GM19467 (cell line): ENCODE measurements around the gene AHNAK.

Source experiments
- ATAC-seq: cut with Tn5 transposase; IDR thresholded peaks from one replicate; pipeline ENCODE4 v1.9.1; 2021; ENCODE audit warnings: mild to moderate bottlenecking, moderate library complexity; ENCODE audit not compliant: unreplicated experiment

The AHNAK gene

GRCh38 chr11:62435846-62436660 lies 110.6 kb downstream of the AHNAK start:
- ATAC-seq, result no peak

- no peak for ATAC-seq
Measured at GRCh38 chr11:62433904-62434276, 112.7 kb downstream of the AHNAK start.

- ATAC-seq, result no peak
Measured at GRCh38 chr11:62433141-62433903, 113.3 kb downstream of the AHNAK start.

DNA sequence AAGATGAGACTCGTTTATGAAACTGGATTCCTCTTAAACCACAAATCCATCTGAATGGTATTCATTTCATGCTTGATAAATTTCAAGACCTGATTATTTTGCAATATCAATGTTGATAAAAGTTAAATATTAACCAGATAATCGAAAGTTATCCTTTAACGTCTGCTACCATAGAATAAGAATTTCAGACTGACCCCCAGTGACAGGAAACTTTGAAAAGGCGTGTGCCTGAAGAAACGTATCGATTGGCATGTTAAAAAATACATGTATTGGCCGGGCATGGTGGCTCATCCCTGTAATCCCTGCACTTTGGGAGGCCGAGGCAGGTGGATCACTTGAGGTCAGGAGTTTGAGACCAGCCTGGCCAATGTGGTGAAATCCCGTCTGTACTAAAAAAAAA lies 113.9 kb downstream of the AHNAK start:
- no peak for ATAC-seq

GRCh38 chr11:62431171-62431901 lies 115.3 kb downstream of the AHNAK start:
- no peak for ATAC-seq

- ATAC-seq, result no peak
Measured at GRCh38 chr11:62430425-62430824, 116.2 kb downstream of the AHNAK start.

DNA sequence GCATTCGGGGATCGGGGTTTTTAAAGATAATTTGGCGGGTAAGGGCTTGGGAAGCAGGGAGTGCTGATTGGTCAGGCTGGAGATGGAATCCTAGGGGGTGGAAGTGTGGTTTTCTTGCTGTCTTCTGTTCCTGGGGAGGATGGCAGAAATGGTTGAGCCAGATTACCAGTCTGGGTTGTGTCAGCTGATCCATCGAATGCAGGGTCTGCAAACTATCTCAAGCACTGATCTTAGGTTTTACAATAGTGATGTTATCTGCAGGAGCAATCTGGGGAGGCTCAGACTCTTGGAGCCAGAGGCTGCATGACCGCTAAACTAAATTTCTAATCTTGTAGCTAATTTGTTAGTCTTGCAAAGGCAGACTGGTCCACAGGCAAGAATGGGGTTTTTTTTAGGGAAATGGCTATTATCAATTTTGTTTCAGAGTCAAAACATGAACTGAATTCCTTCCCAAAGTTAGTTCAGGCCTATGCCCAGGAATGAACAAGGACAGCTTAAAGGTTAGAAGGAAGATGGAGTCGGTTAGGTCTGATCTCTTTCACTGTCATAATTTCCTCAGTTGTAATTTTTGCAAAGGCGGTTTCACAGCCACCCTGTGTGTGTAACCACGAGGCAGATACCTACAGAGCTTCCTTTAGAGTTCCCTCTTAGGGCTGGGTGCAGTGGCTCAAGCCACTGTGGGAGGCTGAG lies 117.6 kb downstream of the AHNAK start:
- ATAC-seq, result no peak

- no peak for ATAC-seq
Measured at GRCh38 chr11:62427630-62428233, 118.9 kb downstream of the AHNAK start.

GRCh38 chr11:62423012-62423411 lies 123.6 kb downstream of the AHNAK start:
- no peak for ATAC-seq

DNA sequence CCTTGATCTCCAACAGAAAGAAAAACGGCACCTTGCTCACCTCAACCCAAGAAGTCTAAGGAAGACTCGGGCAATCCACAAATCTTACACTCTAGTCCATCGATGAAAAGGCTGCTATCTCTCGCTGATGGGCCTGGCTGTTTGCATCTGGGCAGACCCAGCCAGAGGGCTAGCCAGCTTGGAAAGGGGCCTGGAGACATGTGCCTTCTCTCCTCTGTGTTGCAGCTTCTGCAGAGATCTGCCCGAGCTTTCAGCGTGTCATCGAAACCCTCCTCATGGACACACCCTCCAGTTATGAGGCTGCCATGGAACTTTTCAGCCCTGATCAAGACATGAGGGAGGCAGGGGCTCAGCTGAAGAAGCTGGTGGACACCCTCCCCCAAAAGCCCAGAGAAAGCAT lies 124.6 kb downstream of the AHNAK start:
- no peak for ATAC-seq

DNA sequence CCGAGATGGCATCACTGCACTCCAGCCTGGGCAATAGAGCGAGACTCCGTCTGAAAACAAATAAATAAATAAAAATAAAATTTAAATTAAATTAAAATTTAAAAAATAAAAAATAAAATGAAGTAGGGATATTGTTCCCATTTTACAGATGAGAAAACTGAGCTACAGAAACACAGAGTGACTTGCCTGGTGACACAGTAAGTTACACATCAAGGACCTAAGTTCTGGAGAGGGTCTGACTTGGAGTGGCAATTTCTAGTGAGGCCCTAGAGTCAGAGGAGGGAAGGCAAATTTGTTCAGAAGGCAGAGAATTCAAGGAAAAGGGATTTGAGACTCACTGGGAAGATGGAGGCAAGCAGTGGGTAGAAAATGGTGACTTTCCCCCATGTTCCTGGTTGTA lies 125.7 kb downstream of the AHNAK start:
- ATAC-seq, result no peak

- ATAC-seq, result no peak
Measured at GRCh38 chr11:62419943-62420342, 126.7 kb downstream of the AHNAK start.

GRCh38 chr11:62419314-62419929 lies 127.2 kb downstream of the AHNAK start:
- ATAC-seq, result no peak

DNA sequence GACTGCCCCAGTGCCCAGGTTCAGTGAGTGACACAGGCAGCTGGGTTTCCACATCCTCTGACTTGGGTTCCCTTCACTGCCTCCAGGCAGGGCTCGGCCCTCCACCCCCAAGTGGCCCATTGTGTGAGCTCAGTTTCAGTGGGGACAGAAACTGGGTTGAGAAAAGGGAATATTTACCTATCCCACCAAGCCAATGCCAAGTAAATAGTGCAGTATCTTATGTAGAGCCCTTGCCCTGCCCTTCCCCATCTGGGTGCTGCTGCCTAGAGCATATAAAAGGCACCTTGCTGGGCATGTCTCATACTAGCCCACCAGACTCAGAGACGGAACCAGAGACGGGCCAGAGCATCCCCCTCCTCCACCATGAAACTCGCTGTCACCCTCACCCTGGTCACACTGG lies 127.9 kb downstream of the AHNAK start, which contains the start of gene SCGB1A1:
TSS of gene SCGB1A1 (plus strand) at position 301 of the 400 bp plus-strand sequence. CDS start at position 364, 63 bp downstream.
- ATAC-seq, result no peak

DNA sequence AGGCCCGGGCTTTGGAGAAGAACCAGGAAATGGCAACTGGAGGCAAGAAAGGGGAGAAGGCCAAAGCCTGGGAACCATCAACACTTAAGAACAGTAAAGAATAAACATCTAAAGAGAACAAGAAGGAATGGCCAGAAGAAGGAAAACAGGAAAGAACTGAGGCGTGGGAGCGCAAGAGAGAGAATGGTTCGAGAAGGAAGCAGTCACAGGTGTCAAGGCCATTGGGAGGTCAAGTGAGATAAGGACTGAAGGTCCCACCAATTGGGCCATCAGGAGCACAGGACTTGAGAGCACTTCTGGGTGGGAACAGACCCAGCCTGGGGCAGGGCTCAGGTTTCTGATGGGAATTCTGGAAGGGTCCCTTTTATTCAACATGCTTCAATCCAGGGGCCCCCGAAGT lies 128.5 kb downstream of the AHNAK start:
- no peak for ATAC-seq

- no peak for ATAC-seq
Measured at GRCh38 chr11:62416596-62416995, 130.0 kb downstream of the AHNAK start.

DNA sequence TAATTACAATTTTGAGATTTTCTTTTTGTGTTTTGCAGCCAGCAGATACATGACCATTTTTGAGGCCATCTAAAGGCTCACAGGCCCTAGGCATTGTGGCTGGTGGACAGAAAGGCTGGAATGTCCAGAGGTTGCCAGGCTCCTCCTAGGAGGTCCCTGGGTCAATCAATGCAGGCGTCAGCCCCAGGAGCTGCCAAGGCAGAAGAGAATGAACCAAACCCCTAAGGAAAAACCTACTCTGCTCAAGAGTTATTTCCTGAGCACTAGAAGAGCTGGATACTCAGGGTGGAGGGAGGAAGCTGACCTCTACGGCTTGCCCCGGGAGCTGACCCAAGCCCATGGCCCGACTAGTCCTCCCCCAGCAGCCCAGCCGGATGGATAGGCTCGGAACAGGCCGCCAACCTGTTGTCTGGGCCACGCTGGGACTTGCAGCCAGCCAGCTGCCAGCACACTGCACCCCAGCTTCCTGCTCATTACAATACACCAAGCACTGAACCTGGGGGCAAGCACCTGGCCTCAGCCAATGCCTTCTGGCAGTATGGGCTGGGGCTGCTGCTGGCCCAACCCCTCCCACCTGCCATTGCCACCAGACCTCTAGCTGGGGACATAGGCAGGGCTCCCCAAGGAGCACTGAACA lies 133.4 kb downstream of the AHNAK start:
- ATAC-seq, result no peak

- ATAC-seq, result no peak
Measured at GRCh38 chr11:62411524-62411923, 135.1 kb downstream of the AHNAK start.

DNA sequence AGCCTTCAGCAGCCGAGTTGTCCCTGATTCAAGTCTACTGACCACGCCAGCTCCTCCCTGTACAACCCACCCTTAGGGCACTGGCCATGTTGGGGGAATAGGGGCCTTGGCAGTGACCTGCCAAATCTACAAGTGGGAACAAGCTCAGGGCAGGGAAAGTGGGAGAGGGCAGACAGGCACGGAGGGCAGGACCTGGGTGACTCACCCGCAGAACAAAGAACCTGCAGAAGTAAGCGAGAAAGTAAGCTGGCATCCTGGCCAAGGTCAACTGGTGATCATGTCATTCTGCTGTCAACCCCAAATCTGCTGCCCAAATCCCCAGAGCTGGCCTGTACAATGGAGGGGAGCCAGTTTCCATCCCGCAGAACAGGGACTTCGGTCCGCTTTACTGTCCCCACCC lies 135.6 kb downstream of the AHNAK start:
- ATAC-seq, result no peak

DNA sequence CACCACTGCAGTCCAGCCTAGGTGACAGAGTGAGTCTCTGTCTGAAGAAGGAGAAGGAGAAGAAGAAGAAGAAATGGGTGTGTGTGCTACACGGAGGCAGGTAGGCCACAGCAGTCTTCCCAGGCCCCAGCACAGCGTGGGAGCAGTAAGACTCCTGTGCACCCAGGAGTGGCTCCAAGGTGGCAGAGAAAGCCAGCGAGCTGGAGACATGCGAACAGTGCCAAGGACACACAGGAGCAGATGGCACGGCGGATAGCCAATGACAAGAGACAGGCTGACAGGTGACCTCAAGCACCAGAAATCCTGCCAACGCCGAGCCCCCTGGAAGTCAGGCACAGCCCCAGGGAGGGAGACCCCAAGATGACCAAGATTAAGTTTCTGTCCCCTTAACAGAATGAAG lies 136.8 kb downstream of the AHNAK start:
- no peak for ATAC-seq
